Sigmoid colon (tissue), 7 donors: Measurements from ENCODE around the gene DNAJC24. TPM values are rescaled to one million over a fixed set of nuclear protein-coding genes. Genes with fewer than 3 reads are reported as not detected.

ENCODE experiments used
- DNase-seq: peaks from one replicate; pipeline ENCODE4 v3.0.0-alpha.2; 2019
- H3K27ac ChIP-seq, 4 donors: fragments of 200-600 bp; sonication (generic); one replicate each; pipeline ENCODE4 v1.5.1; 2016 to 2019; ENCODE audit warnings: mild to moderate bottlenecking in 1 of 4
- H3K27me3 ChIP-seq, 3 donors: fragments of 200-600 bp; sonication (generic); one replicate each; pipeline ENCODE4 v1.5.1; 2019; ENCODE audit warnings: mild to moderate bottlenecking in 1 of 3
- H3K36me3 ChIP-seq, 4 donors: fragments of 200-600 bp; sonication (generic); one replicate each; pipeline ENCODE4 v1.5.1; 2016 to 2019
- H3K4me1 ChIP-seq, 4 donors: fragments of 200-600 bp; sonication (generic); one replicate each; pipeline ENCODE4 v1.5.1; 2017 to 2019
- H3K4me3 ChIP-seq, 4 donors: fragments of 200-600 bp; sonication (generic); one replicate each; pipeline ENCODE4 v1.5.1; 2017 to 2019; ENCODE audit warnings: mild to moderate bottlenecking in 2 of 4, moderate library complexity in 1 of 4
- H3K9me3 ChIP-seq, 4 donors: fragments of 200-600 bp in 3 of 4; sonication (generic) in 3 of 4; one replicate each; pipeline versions ENCODE4 v1.5.1 to v1.6.1; 2013 to 2019
- EP300 ChIP-seq, 4 donors: sonication (generic); formaldehyde crosslinking; IDR thresholded peaks; one replicate each; pipeline ENCODE4 v1.6.1; 2017; ENCODE audit warnings: antibody characterized with exemption in 4 of 4
- POLR2A ChIP-seq, 2 donors: fragments of 450-650 bp; IDR thresholded peaks; one replicate each; pipeline ENCODE4 v1.6.1; 2016; ENCODE audit warnings: antibody characterized with exemption in 2 of 2, mild to moderate bottlenecking in 2 of 2, moderate library complexity in 2 of 2
- POLR2AphosphoS5 ChIP-seq, 4 donors: sonication (generic); formaldehyde crosslinking; IDR thresholded peaks; one replicate each; pipeline ENCODE4 v1.6.1; 2017; ENCODE audit warnings: antibody characterized with exemption in 4 of 4
- WGBS, 2 donors: extraction: QIAGEN DNeasy Blood & Tissue Kit; methylation state at CpG; one replicate each; pipeline ENCODE4 v1.1.7; 2013; 5-methylcytosine and 5-hydroxymethylcytosine counted together
- intact Hi-C: fragments of 100-400 bp; cut with DNase I; formaldehyde crosslinking; loops from one replicate; pipeline ENCODE4 v1.15.1; 2023
- polyA plus RNA-seq, 3 donors: library from polyadenylated mRNA; stranded (reverse); fragments of 200-250 nt; gene quantifications; one replicate each; pipeline ENCODE4 v1.2.3, GENCODE V29; 2013
- total RNA-seq, 4 donors: library from RNA; depleted of rRNA; stranded (reverse); fragments of >200 nt; gene quantifications; one replicate each; pipeline ENCODE4 v1.1.0, GENCODE V29; 2016
- TF ChIP-seq, protein P1 (sequence below), 4 experiments: fragments of 450-650 bp in 3 of 4; fragments of 200-600 bp in 1 of 4; IDR thresholded peaks; one replicate each; pipeline ENCODE4 v1.5.1; 2016 to 2019; ENCODE audit warnings: antibody characterized with exemption in 4 of 4, mild to moderate bottlenecking in 3 of 4, moderate library complexity in 2 of 4
- donor health status: healthy with polysubstance abuse.
- donor health status: Bipolar disorder and iron deficiency.
- donor health status: healthy.

Gene DNAJC24
- total and polyA plus RNA-seq, 7 donors = 4.4 to 24.6 (median 15.8) TPM

DNA sequence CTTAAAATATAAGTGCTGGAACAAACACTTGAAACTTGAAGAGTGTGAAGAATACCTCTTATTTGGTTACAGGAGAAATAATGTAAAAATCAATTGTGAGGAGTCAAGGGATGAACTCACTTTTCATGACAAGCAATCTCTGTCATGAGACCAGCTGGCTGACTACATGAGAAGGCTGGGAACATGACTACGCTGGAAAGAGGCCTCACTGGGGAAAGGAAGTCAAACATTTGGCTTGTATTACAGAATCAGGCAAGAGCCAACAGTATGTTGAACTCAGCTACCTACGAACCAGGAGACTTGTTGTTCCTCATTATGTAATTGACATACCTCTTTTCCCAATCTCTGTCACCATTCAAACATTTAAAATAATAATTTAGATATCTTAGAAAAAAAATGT, 14.5 kb upstream of the DNAJC24 start:
- Histone ChIP-seq H3K36me3 (no peaks in the 10 kb centered on the region), H3K9me3 (no peaks in the 10 kb centered on the region), H3K4me3 (no peak overlapping the region), H3K4me1 (no peaks in the 10 kb centered on the region), H3K27me3 (no peaks in the 10 kb centered on the region), H3K27ac (no peak overlapping the region)
- no peak for DNase-seq
- no peak for TF ChIP-seq POLR2AphosphoS5 (IDR thresholded peaks at IDR 0.05)
- no peak for TF ChIP-seq EP300 (IDR thresholded peaks at IDR 0.05)
- TF ChIP-seq, protein P1, sequence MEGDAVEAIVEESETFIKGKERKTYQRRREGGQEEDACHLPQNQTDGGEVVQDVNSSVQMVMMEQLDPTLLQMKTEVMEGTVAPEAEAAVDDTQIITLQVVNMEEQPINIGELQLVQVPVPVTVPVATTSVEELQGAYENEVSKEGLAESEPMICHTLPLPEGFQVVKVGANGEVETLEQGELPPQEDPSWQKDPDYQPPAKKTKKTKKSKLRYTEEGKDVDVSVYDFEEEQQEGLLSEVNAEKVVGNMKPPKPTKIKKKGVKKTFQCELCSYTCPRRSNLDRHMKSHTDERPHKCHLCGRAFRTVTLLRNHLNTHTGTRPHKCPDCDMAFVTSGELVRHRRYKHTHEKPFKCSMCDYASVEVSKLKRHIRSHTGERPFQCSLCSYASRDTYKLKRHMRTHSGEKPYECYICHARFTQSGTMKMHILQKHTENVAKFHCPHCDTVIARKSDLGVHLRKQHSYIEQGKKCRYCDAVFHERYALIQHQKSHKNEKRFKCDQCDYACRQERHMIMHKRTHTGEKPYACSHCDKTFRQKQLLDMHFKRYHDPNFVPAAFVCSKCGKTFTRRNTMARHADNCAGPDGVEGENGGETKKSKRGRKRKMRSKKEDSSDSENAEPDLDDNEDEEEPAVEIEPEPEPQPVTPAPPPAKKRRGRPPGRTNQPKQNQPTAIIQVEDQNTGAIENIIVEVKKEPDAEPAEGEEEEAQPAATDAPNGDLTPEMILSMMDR (IDR thresholded peaks at IDR 0.05) = no peak
- TF ChIP-seq POLR2A (IDR thresholded peaks at IDR 0.05) = no peak
- intact Hi-C loops = no loop called here
- 66 to 69% methylated on average over 2 of the region's 2 CpGs for WGBS, 2 donors

DNA sequence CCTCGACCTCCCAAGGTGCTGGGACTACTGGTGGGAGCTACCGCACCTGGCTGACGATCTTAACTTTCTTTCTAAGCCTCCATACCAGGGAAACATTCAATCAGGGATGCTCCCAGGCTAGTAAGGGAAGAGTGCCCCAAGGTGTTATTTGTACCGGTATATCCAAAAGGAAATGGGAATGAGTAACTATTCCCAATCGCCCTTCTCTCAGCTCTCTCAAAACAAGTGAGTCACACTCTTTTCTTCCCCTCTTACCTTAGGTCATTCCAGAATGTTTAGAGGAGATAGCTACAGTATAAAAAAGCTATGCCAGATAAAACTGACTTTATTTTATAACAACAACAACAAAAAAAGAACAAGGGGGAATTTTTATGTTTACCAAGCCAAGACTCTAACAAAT, 13.8 kb upstream of the DNAJC24 start:
- Histone ChIP-seq H3K27ac (no peak overlapping the region), H3K9me3 (no peaks in the 10 kb centered on the region), H3K36me3 (no peaks in the 10 kb centered on the region), H3K27me3 (no peaks in the 10 kb centered on the region), H3K4me3 (no peak overlapping the region), H3K4me1 (no peaks in the 10 kb centered on the region)
- DNase-seq = no peak
- intact Hi-C loops = no loop called here
- 77 to 87% methylated on average over 5 of the region's 5 CpGs for WGBS, 2 donors
- TF ChIP-seq POLR2A (IDR thresholded peaks at IDR 0.05) = no peak
- TF ChIP-seq, protein P1 (IDR thresholded peaks at IDR 0.05) = no peak
- TF ChIP-seq POLR2AphosphoS5 (IDR thresholded peaks at IDR 0.05) = no peak
- TF ChIP-seq EP300 (IDR thresholded peaks at IDR 0.05) = no peak

DNA sequence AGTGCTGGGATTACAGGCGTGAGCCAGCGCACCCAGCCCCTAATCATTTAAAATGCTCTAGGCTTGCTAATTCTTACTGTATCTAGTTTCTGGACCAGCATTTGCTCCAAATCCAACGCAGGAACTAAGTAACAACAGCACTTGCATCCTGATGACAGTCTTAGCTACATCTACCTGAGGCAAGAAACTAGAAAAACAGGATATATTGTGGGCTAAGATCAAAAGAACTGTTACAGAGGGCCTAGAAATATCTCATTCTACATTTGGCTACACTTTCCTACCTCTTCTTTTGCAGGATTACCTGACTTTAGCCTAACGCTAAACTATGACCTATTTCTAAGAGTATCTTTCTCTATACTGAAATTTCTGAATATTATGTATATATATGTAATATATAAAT, 7.9 kb upstream of the DNAJC24 start:
- no peaks in the 10 kb centered on the region for H3K4me1 ChIP-seq
- DNase-seq = no peak
- H3K9me3 ChIP-seq = no peaks in the 10 kb centered on the region
- TF ChIP-seq POLR2A (IDR thresholded peaks at IDR 0.05) (no peak), EP300 (IDR thresholded peaks at IDR 0.05) (no peak), POLR2AphosphoS5 (IDR thresholded peaks at IDR 0.05) (no peak)
- TF ChIP-seq, protein P1 (IDR thresholded peaks at IDR 0.05) = no peak
- no peak overlapping the region for H3K4me3 ChIP-seq
- H3K27me3 ChIP-seq = no peaks in the 10 kb centered on the region
- H3K27ac ChIP-seq = no peak overlapping the region
- intact Hi-C loops = no loop called here
- H3K36me3 ChIP-seq = no peaks in the 10 kb centered on the region
- WGBS, 2 donors = 84 to 85% methylated on average over 4 of the region's 4 CpGs

DNA sequence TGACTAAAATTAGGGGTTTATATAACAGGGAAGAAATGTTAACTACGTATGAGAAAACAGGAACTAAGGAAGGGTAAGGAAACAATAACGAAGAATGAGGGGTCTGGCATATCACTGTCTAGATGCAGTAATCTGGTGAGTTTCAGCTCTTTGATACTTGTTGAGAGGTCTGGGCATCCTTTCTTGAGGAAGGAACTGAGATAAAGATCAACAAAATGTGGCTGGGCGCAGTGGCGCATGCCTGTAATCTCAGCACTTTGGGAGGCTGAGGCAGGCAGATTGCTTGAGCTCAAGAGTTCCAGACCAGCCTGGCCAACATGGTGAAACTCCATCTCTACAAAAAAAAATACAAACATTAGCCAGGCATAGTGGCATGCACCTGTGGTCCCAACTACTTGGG, 2.9 kb upstream of the DNAJC24 start:
- H3K36me3 ChIP-seq = no peaks in the 10 kb centered on the region
- no peaks in the 10 kb centered on the region for H3K27me3 ChIP-seq
- no peaks in the 10 kb centered on the region for H3K9me3 ChIP-seq
- no peak overlapping the region for H3K27ac ChIP-seq
- no peak for TF ChIP-seq POLR2AphosphoS5 (IDR thresholded peaks at IDR 0.05)
- no peak for TF ChIP-seq POLR2A (IDR thresholded peaks at IDR 0.05)
- TF ChIP-seq, protein P1 (IDR thresholded peaks at IDR 0.05) = no peak
- no peak for TF ChIP-seq EP300 (IDR thresholded peaks at IDR 0.05)
- WGBS, 2 donors = 50 to 81% methylated on average over 4 of the region's 4 CpGs
- H3K4me3 ChIP-seq = no peak overlapping the region
- DNase-seq = no peak
- intact Hi-C loops = no loop called here
- peaks cover 0 to 20% (median 15%) of the 10 kb centered on the region in 4 donors for H3K4me1 ChIP-seq

DNA sequence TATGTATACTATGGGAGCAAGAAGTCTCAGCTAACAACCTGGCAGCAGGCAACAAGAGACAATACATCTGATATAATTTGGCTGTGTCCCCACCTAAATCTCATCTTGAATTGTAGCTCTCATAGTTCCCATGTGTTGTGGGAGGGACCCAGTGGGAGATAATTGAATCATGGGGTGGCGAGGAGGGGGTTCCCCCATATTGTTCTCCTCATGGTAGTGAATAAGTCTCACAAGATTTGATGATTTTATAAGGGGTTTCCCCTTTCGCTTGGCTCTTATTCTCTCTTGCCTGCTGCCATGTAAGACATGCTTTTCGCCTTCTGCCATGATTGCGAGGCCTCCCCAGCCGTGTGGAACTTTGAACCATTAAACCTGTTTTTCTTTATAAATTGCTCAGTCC, 6.2 kb downstream of the DNAJC24 start:
- H3K27me3 ChIP-seq = no peaks in the 10 kb centered on the region
- H3K9me3 ChIP-seq = no peaks in the 10 kb centered on the region
- 96 to 97% methylated on average over 5 of the region's 5 CpGs for WGBS, 2 donors
- no peak overlapping the region for H3K4me3 ChIP-seq
- no peak overlapping the region for H3K27ac ChIP-seq
- H3K36me3 ChIP-seq = no peaks in the 10 kb centered on the region
- intact Hi-C loops = no loop called here
- DNase-seq = no peak
- TF ChIP-seq, protein P1 (IDR thresholded peaks at IDR 0.05) = no peak
- no peak for TF ChIP-seq EP300 (IDR thresholded peaks at IDR 0.05)
- TF ChIP-seq POLR2A (IDR thresholded peaks at IDR 0.05) = no peak
- TF ChIP-seq POLR2AphosphoS5 (IDR thresholded peaks at IDR 0.05) = no peak
- H3K4me1 ChIP-seq = peaks cover 0 to 13% (median 6%) of the 10 kb centered on the region in 4 donors
